B cell (primary cell): ENCODE results near the gene ZNF503. TPM values are rescaled to one million over a fixed set of nuclear protein-coding genes. Genes with fewer than 3 reads are reported as not detected.

Source experiments
- ATAC-seq: fragments of 200-7000 bp; cut with Tn5 transposase; one replicate; pipeline ENCODE4 v1.10.0; 2021; ENCODE audit warnings: low read depth, mild to moderate bottlenecking, moderate number of reproducible peaks, moderate library complexity
- CTCF ChIA-PET: fragments of 350-600 bp; sonication (Branson Sonifier 250); formaldehyde crosslinking; loops from one replicate; lab custom pipeline; 2021; ENCODE audit warnings: antibody characterized with exemption, inconsistent platforms; lab: Charles Lee
- POLR2A ChIA-PET: fragments of 350-600 bp; sonication (Branson Sonifier 250); formaldehyde crosslinking; loops from one replicate; lab custom pipeline; 2021; ENCODE audit warnings: antibody characterized with exemption; lab: Charles Lee
- DNase-seq: peaks from one replicate; pipeline ENCODE4 v3.0.0; 2013
- H2AFZ ChIP-seq: 2 replicates; pipeline ENCODE4 v1.6.1; 2012; ENCODE audit warnings: mild to moderate bottlenecking, low read depth, low read length; ENCODE audit not compliant: insufficient read depth, poor library complexity, severe bottlenecking
- H3K27ac ChIP-seq, 2 donors: 1 replicate in 1 of 2; 2 replicates in 1 of 2; pipeline ENCODE4 v1.5.1; 2012 to 2013; ENCODE audit warnings: low read length in 2 of 2, mild to moderate bottlenecking in 2 of 2, moderate library complexity in 1 of 2
- H3K27me3 ChIP-seq, 4 experiments: fragments of 200-600 bp in 1 of 4; sonication (generic) in 1 of 4; replicated peaks in 1 of 4; 1 replicate in 2 of 4; 2 replicates in 2 of 4; pipeline versions ENCODE4 v1.6.1 to v1.7.0; 2013 to 2016; ENCODE audit warnings: low read length in 3 of 4, mild to moderate bottlenecking in 2 of 4, mixed read lengths in 1 of 4, moderate library complexity in 1 of 4; ENCODE audit not compliant: insufficient read depth in 4 of 4, control insufficient read depth in 3 of 4; ENCODE audit errors: control extremely low read depth in 1 of 4
- H3K36me3 ChIP-seq, 2 experiments: replicated peaks in 1 of 2; 1 replicate in 1 of 2; 2 replicates in 1 of 2; pipeline versions ENCODE4 v1.6.1 to v1.7.1; 2013; ENCODE audit warnings: low read length in 1 of 2; ENCODE audit not compliant: insufficient read depth in 2 of 2, control insufficient read depth in 1 of 2; ENCODE audit errors: control extremely low read depth in 1 of 2, extremely low read depth in 1 of 2
- H3K4me1 ChIP-seq, 2 donors: fragments of 200-600 bp in 1 of 2; sonication (generic) in 1 of 2; 1 replicate in 1 of 2; 2 replicates in 1 of 2; pipeline versions ENCODE4 v1.5.1 to v1.6.1; 2013 to 2017; ENCODE audit warnings: low read length in 2 of 2; ENCODE audit not compliant: control insufficient read depth in 2 of 2, insufficient read depth in 2 of 2
- H3K4me2 ChIP-seq: replicated peaks from 2 replicates; pipeline ENCODE3; 2012; ENCODE audit warnings: mild to moderate bottlenecking, low read depth, low read length; ENCODE audit not compliant: poor library complexity, severe bottlenecking
- H3K4me3 ChIP-seq, 5 experiments: fragments of 200-600 bp in 1 of 5; sonication (generic) in 1 of 5; 1 replicate in 3 of 5; 2 replicates in 2 of 5; pipeline versions ENCODE4 v1.5.1 to v1.7.0; 2011 to 2016; ENCODE audit warnings: low read length in 4 of 5, mild to moderate bottlenecking in 4 of 5, low read depth in 2 of 5, control low read depth in 1 of 5, moderate library complexity in 1 of 5; ENCODE audit not compliant: insufficient read depth in 1 of 5; ENCODE audit errors: control extremely low read depth in 1 of 5, extremely low read depth in 1 of 5
- H3K79me2 ChIP-seq: fragments of 200-600 bp; sonication (generic); one replicate; pipeline ENCODE4 v1.6.0; 2016; ENCODE audit warnings: low read length; ENCODE audit not compliant: control insufficient read depth, insufficient read depth
- H3K9ac ChIP-seq: fragments of 200-600 bp; sonication (generic); 2 replicates; pipeline ENCODE4 v1.6.1; 2017; ENCODE audit warnings: mild to moderate bottlenecking, low read length, moderate library complexity
- H3K9me3 ChIP-seq, 3 donors: one replicate each; pipeline versions ENCODE4 v1.6.1 to v1.7.1; 2013; ENCODE audit warnings: low read length in 2 of 3; ENCODE audit not compliant: control insufficient read depth in 2 of 3, insufficient read depth in 1 of 3; ENCODE audit errors: control extremely low read depth in 1 of 3
- H4K20me1 ChIP-seq: 2 replicates; pipeline ENCODE4 v1.6.0; 2012; ENCODE audit warnings: mild to moderate bottlenecking, low read length; ENCODE audit not compliant: insufficient read depth, control insufficient read depth, poor library complexity, severe bottlenecking
- H3K27ac Mint-ChIP-seq: one replicate; pipeline ENCODE4 v1.8.0; 2021; ENCODE audit warnings: mixed read lengths
- H3K27me3 Mint-ChIP-seq: one replicate; pipeline ENCODE4 v1.8.0; 2021; ENCODE audit warnings: mixed read lengths
- H3K4me1 Mint-ChIP-seq: one replicate; pipeline ENCODE4 v1.8.0; 2021; ENCODE audit warnings: mixed read lengths
- H3K4me3 Mint-ChIP-seq: one replicate; pipeline ENCODE4 v1.8.0; 2021; ENCODE audit warnings: mixed read lengths
- H3K9me3 Mint-ChIP-seq: one replicate; pipeline ENCODE4 v1.8.0; 2022; ENCODE audit warnings: mixed read lengths; ENCODE audit not compliant: insufficient read depth
- EZH2 ChIP-seq: IDR thresholded peaks from 2 replicates; pipeline ENCODE4 v1.6.1; 2012; ENCODE audit warnings: borderline replicate concordance, low read depth, mild to moderate bottlenecking, moderate library complexity, low read length; ENCODE audit not compliant: insufficient read depth, poor library complexity, severe bottlenecking
- WGBS: methylation state at CpG from one replicate; pipeline ENCODE4 v1.1.5; 2013; ENCODE audit warnings: missing lambda C conversion rate; ENCODE audit not compliant: insufficient coverage; 5-methylcytosine and 5-hydroxymethylcytosine counted together
- intact Hi-C: fragments of 100-400 bp; cut with micrococcal nuclease; formaldehyde crosslinking; loops from one replicate; pipeline ENCODE4 v1.10.0; 2022
- polyA plus RNA-seq: library from polyadenylated mRNA; depleted of rRNA; stranded (reverse); fragments of >200 nt; gene quantifications from 2 replicates; pipeline ENCODE4 v1.2.3, GENCODE V29; 2012
- total RNA-seq, 2 donors: library from RNA; stranded (reverse); fragments of 120-200 nt in 1 of 2; gene quantifications; 1 replicate in 1 of 2; 2 replicates in 1 of 2; pipeline versions ENCODE4 v1.2.3 to v1.2.4, GENCODE V29; 2013 to 2022
- TF ChIP-seq, protein P1 (sequence below): fragments of 200-600 bp; IDR thresholded peaks from one replicate; pipeline ENCODE4 v1.8.0; 2022; ENCODE audit warnings: antibody characterized with exemption, mild to moderate bottlenecking

ZNF503 gene
- total and polyA plus RNA-seq, 2 donors (not counting 1 experiment from before 2014, with no cell fraction given) = 0.04 TPM; not detected in 1

DNA sequence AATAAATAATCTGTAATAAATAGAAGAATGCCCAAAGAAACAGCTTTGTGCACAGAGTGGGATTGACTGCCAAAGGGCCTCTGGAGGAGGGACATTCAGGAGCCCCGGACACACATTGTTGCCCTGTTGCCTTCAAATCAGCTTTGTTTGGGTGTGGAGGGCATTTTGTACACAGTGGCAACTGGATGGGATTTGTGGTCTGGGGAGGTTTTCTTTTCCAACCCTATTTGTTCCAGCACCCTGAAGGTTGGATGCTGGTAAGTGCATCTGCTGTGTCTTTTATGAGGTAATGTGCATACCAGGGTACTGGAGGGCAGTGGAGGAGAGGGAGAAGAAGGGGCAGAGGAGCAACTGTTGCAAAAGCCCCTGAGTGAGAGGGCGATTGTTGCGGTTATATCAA, 36.1 kb upstream of the ZNF503 start:
- Histone ChIP-seq H3K27me3 (peaks cover 0 to 15% (median 4%) of the 10 kb centered on the region in 4 experiments), H3K4me2 (no peak overlapping the region), H3K27ac (no peak overlapping the region), H3K9me3 (peaks cover 0 to 3% (median 0%) of the 10 kb centered on the region in 3 donors), H3K4me3 (no peak overlapping the region), H2AFZ (no peak overlapping the region), H4K20me1 (no peaks in the 10 kb centered on the region), H3K4me1 (no peaks in the 10 kb centered on the region), H3K9ac (no peak overlapping the region), H3K36me3 (no peaks in the 10 kb centered on the region), H3K79me2 (no peaks in the 10 kb centered on the region)
- Mint-ChIP-seq H3K27ac (no peak overlapping the region), H3K4me1 (no peaks in the 10 kb centered on the region), H3K27me3 (peaks cover 43% of the 10 kb centered on the region), H3K4me3 (no peak overlapping the region), H3K9me3 (peaks cover 4% of the 10 kb centered on the region)
- no peak for DNase-seq
- TF ChIP-seq, protein P1, sequence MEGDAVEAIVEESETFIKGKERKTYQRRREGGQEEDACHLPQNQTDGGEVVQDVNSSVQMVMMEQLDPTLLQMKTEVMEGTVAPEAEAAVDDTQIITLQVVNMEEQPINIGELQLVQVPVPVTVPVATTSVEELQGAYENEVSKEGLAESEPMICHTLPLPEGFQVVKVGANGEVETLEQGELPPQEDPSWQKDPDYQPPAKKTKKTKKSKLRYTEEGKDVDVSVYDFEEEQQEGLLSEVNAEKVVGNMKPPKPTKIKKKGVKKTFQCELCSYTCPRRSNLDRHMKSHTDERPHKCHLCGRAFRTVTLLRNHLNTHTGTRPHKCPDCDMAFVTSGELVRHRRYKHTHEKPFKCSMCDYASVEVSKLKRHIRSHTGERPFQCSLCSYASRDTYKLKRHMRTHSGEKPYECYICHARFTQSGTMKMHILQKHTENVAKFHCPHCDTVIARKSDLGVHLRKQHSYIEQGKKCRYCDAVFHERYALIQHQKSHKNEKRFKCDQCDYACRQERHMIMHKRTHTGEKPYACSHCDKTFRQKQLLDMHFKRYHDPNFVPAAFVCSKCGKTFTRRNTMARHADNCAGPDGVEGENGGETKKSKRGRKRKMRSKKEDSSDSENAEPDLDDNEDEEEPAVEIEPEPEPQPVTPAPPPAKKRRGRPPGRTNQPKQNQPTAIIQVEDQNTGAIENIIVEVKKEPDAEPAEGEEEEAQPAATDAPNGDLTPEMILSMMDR = no peak
- TF ChIP-seq EZH2 = no peak
- intact Hi-C loops = no loop called here
- WGBS = 100% methylated on average over 3 of the region's 3 CpGs
- POLR2A ChIA-PET = no interaction called here
- CTCF ChIA-PET = no interaction called here
- ATAC-seq = no peak

DNA sequence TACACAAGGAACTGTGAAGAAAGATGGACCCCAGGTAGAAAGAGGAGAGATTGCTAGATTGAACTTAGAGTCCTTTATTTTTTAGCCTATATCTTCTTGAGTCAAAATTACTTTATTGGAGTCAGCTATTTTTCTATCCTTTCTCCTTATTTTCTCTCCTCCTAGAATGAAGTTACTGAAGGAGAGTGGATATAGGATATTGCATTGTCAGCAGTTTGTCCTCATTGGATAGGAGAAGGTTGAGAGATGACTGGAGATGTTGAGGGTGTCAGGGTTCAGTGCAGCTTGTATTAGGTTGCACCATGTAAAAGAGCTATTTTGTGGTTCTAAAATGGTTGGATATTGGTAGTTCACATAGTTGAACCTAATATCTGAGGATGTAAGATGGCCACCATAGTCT, 35.3 kb upstream of the ZNF503 start:
- no peak overlapping the region for H3K4me3 Mint-ChIP-seq
- H4K20me1 ChIP-seq = no peaks in the 10 kb centered on the region
- H3K27me3 Mint-ChIP-seq = peaks cover 50% of the 10 kb centered on the region
- H2AFZ ChIP-seq = no peak overlapping the region
- peaks cover under 1 to 1% of the 10 kb centered on the region in 2 donors for H3K4me1 ChIP-seq
- no peaks in the 10 kb centered on the region for H3K9me3 Mint-ChIP-seq
- ATAC-seq = no peak
- POLR2A ChIA-PET = no interaction called here
- H3K4me1 Mint-ChIP-seq = peaks cover 5% of the 10 kb centered on the region
- no peak for DNase-seq
- CTCF ChIA-PET = no interaction called here
- no peak overlapping the region for H3K27ac ChIP-seq
- no peak overlapping the region for H3K4me3 ChIP-seq
- no peaks in the 10 kb centered on the region for H3K79me2 ChIP-seq
- intact Hi-C loops = no loop called here
- peaks cover 0 to 3% (median 0%) of the 10 kb centered on the region in 3 donors for H3K9me3 ChIP-seq
- no peaks in the 10 kb centered on the region for H3K36me3 ChIP-seq
- no peak overlapping the region for H3K27ac Mint-ChIP-seq
- no peak overlapping the region for H3K4me2 ChIP-seq
- H3K9ac ChIP-seq = no peak overlapping the region
- peaks cover 0 to 23% (median 8%) of the 10 kb centered on the region in 4 experiments for H3K27me3 ChIP-seq
- no peak for TF ChIP-seq EZH2
